Activated T-cell treated with anti-CD3 and anti-CD28 coated beads for 1 hour (primary cell): Measurements from ENCODE around the gene NRG3.

Experiments used
- DNase-seq: peaks from one replicate; pipeline ENCODE4 v3.0.0-alpha.2; 2020; ENCODE audit warnings: low read depth

NRG3 gene

GRCh38 chr10:82394122-82394521 is 519.1 kb downstream of the NRG3 start:
- no peak for DNase-seq

DNA sequence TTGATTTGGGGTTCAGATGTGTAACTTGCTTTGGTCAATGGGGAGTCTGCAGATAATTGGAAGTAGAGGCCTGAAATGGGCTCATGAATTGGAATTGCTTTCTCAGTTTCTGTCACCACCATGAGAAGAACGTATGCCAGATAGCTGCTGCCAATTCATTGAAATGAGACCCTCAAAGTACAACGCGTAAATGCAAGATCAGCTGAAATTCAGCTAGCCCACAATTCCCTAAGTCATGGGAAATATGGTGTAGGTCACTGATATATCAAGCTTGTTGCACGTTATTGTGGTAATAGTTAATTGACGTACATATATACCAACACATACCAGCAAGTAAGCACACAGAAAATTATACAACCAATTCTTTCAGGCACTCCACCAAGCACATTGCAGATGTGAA is 520.0 kb downstream of the NRG3 start:
- no peak for DNase-seq

GRCh38 chr10:82396886-82397285 is 521.9 kb downstream of the NRG3 start:
- no peak for DNase-seq

DNA sequence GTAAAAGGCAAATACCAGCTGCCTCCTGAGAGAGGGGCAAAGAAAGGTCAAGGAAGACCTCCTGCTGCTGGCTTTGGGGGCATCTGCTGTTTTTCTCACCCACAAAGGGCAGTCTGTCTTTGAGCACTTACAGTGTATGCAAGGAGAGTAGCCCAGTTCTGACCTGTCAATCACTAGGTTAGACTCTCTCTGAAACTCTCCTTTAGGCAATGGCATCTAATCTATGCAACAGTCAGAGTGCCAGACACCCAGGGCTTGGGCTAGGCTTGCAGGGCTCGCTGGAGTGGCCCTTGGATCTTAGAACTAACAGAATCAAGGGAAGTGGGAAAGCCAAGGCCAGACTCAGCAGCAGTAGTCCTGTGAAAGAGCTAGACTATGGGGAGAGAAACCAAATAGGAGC is 522.9 kb downstream of the NRG3 start:
- DNase-seq: no peak

DNA sequence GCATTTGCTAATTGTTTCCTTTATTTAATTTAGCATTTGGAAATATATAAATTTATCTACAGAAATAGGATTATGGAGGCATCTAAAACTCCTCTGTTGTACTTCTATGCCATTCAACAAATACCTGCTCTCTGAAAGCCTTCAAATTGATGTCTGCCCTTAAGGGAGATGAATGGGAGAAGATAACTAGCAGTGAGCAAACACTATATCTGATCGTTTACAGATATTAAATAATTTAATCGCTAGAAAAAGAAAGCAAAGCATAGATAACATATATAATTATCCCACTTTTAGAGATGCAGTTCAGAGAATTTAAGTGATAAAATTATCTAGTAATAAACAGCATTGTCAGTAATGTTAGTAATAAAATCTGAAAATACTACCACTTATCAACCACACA is 524.9 kb downstream of the NRG3 start:
- no peak for DNase-seq

DNA sequence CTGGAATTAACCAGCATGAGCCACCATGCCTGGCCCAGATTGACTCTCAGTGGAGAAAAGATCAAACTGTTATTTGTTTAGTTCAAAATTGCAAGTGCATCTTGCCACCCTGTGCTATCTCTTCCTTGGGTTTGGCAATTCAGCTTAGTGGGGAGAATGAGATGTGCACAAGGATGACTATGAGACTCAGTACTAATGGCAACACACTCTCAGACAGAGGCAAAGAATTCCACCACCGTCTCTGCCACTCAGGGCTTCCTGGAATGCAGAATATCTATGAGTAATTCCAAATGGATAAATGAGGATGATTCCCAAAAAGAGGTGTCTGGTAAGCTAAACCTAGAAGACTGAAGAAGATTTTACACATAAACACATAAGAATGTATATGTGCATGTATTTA is 525.8 kb downstream of the NRG3 start:
- no peak for DNase-seq

GRCh38 chr10:82402906-82403401 is 528.0 kb downstream of the NRG3 start:
- no peak for DNase-seq

- DNase-seq: no peak
These were observed 534.7 kb downstream of the NRG3 start for GRCh38 chr10:82409671-82410070.

- DNase-seq: no peak
These were observed 536.4 kb downstream of the NRG3 start for GRCh38 chr10:82411416-82411815.

GRCh38 chr10:82420001-82420400 is 545.0 kb downstream of the NRG3 start:
- DNase-seq: no peak

- DNase-seq: no peak
These were observed 554.3 kb downstream of the NRG3 start for GRCh38 chr10:82429302-82429701.

- DNase-seq: no peak
These were observed 563.3 kb downstream of the NRG3 start for GRCh38 chr10:82438277-82438676.

DNA sequence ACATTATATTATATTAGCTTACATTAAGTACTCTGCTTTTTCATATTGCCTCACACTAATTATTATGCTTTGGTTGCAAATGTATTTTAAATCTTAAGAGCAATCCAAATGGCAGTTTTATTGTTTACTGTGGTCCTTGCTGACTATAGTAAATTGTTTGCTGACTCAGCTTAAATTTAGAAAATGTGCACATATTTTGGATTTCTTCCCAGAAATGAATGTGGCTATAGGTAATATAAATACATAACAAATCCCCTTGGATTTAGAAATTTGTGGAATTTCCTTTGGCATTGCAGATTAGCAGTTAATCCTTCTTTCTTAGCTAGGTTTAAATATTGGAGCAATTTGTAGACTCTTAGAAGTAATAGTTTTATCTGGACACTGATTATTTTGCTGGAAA is 565.8 kb downstream of the NRG3 start:
- no peak for DNase-seq

DNA sequence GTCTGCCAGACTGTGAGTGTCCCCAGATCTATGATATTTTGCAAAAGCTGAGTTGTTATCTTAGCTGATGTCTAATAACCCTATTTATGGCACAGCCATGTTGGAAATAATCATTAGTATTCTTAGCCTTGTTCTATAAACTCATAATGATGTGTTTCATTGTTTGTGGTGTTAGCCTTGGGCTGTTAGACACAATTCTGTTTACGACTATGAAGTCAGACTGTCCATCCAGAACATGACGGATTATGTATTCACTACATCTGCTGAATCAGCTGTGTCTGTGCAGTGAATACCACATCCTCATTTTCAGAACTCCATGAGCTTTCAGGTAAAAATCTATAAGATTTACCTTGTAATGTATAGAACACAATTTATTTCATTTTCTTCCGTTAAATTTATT is 577.1 kb downstream of the NRG3 start:
- DNase-seq: no peak

DNA sequence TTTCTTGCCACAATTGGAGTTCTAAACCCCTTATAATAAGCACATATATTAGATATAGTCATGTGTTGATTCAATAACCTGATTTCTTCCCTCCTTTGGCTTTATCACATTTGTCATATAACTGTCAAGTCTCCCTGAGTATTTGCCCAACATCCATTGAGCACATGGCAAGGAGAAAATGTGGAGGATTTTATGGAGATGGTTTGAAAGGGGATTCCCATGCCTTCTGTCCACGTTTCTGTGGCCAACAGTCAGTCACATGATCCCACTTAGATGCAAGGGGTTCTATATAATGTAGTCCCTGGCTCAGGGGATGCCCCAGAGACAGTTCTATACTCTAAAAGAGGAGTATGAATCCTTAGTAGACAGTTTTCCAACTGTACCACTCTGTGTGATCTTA is 577.7 kb downstream of the NRG3 start:
- no peak for DNase-seq

- DNase-seq: no peak
These were observed 578.8 kb downstream of the NRG3 start for GRCh38 chr10:82453678-82454293.

- no peak for DNase-seq
These were observed 588.0 kb downstream of the NRG3 start for GRCh38 chr10:82462910-82463551.

DNA sequence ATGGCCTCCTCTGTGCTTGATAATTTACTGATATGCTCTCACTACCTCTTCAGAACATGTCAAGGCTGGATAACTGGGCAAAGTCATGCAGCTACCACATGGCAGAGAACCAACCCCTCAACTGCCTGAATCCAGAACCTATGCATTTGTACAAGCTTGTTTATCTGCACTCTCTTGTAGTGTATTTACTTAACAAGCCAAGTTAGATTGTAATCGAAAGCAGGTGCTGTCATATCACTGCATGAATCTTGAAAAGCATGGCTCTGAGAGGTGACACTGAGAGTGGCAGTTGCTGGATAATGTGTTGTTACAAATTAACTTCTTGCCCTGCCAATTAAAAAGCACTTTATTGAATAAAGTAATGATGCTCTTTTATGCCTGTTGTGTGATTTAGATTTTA is 588.6 kb downstream of the NRG3 start:
- DNase-seq: no peak

GRCh38 chr10:82464191-82464818 is 589.3 kb downstream of the NRG3 start:
- no peak for DNase-seq

GRCh38 chr10:82464966-82465365 is 590.0 kb downstream of the NRG3 start:
- no peak for DNase-seq

GRCh38 chr10:82468453-82468852 is 593.5 kb downstream of the NRG3 start:
- DNase-seq: no peak

GRCh38 chr10:82472406-82473335 is 597.7 kb downstream of the NRG3 start:
- DNase-seq: no peak
